ENCODE data around the gene TEAD4.

Gene TEAD4

DNA sequence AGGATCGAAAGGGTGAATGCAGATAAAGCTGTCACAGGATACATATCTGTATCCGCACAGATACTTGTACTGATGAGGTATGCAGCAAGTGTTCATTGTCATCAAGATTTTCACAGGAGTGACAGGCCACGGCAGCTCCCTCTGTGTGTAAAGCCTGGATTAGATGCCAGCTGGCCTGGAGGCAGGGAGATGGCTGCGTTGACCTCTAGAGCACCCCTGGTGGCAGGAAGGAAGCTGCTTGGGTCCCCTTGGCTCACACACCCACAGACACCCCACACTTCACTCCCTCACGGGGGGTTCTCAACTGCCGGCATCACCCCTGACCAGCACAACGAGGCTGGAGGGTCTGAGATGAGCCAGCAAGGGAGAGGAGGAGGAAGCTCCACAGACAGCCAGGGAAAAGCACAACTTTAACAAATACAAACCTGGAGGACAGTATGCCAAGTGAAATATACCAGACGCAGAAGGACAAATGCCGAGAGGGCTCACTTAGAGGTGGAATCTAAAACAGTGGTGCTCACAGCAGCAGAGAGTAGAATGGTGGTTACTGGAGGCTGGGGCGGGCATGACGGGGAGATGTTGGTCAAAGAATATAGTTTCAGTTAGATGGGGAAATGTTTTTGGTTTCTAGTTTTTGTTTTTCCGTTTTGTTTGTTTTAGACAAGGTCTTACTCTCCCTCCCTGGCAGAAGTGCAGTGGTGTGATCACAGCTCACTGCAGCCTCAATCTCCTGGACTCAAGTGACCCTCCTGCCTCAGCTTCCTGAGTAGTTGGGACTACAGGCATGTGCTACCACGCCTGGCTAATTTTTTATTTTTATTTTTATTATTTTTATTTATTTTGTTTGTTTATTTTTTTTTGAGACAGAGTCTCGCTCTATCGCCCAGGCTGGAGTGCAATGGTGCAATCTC, 45.7 kb downstream of the TEAD4 start:
- no peak for DNase-seq (ENCODE audit: low read depth)
- TF ChIP-seq, protein P1, sequence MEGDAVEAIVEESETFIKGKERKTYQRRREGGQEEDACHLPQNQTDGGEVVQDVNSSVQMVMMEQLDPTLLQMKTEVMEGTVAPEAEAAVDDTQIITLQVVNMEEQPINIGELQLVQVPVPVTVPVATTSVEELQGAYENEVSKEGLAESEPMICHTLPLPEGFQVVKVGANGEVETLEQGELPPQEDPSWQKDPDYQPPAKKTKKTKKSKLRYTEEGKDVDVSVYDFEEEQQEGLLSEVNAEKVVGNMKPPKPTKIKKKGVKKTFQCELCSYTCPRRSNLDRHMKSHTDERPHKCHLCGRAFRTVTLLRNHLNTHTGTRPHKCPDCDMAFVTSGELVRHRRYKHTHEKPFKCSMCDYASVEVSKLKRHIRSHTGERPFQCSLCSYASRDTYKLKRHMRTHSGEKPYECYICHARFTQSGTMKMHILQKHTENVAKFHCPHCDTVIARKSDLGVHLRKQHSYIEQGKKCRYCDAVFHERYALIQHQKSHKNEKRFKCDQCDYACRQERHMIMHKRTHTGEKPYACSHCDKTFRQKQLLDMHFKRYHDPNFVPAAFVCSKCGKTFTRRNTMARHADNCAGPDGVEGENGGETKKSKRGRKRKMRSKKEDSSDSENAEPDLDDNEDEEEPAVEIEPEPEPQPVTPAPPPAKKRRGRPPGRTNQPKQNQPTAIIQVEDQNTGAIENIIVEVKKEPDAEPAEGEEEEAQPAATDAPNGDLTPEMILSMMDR (conservative IDR thresholded peaks at IDR 0.05; ENCODE audit: low read depth, low read length) = peak; percentile 42

DNA sequence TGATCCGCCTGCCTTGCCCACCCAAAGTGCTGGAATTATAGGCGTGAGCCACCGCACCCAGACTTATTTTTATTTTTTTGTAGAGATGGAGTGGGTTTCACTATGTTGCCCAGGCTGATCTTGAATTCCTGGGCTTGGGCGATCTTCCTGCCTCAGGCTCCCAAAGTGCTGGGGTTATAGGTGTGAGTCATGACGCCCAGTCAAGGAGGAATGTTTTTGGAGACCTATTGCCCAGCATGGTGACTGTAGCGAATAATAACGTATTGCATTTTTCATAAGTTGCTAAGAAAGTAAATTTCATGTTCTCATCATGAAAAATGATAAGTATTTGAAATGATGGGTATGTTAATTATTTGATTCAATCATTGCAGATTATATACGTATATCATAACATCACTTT, 46.5 kb downstream of the TEAD4 start:
- no peak for DNase-seq (ENCODE audit: low read depth)
- no peak overlapping the region for H3K4me3 ChIP-seq (ENCODE audit: low read length)
- TF ChIP-seq, protein P1 (conservative IDR thresholded peaks at IDR 0.05; ENCODE audit: low read depth, low read length) = no peak

More for the DNA sequence above, 45.7 kb downstream of the TEAD4 start:
- H3K4me3 ChIP-seq (ENCODE audit: low read length) = no peak overlapping the region

DNA sequence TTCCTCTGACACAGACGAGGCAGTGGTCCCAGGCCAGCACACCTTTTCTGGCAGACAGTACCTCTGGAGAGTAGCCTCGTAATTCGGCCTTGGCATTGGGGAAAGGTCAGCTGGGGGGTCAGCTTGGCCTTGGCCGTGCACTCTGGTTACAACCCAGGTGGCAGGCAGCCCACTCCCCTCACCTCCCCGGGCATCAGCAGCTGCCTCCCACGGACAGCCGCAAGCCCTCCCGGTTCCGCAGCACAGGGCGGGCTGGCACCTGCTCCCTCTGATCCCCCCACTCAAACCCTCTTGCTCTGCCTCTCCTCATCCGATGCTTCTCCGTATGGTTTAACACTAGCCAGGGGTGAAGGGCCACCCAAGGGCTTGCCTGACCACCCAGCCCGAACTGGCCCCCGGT, 50.6 kb downstream of the TEAD4 start:
- DNase-seq (ENCODE audit: low read depth) = no peak
- TF ChIP-seq, protein P1 (conservative IDR thresholded peaks at IDR 0.05; ENCODE audit: low read depth, low read length) = no peak
- no peak overlapping the region for H3K4me3 ChIP-seq (ENCODE audit: low read length)

DNA sequence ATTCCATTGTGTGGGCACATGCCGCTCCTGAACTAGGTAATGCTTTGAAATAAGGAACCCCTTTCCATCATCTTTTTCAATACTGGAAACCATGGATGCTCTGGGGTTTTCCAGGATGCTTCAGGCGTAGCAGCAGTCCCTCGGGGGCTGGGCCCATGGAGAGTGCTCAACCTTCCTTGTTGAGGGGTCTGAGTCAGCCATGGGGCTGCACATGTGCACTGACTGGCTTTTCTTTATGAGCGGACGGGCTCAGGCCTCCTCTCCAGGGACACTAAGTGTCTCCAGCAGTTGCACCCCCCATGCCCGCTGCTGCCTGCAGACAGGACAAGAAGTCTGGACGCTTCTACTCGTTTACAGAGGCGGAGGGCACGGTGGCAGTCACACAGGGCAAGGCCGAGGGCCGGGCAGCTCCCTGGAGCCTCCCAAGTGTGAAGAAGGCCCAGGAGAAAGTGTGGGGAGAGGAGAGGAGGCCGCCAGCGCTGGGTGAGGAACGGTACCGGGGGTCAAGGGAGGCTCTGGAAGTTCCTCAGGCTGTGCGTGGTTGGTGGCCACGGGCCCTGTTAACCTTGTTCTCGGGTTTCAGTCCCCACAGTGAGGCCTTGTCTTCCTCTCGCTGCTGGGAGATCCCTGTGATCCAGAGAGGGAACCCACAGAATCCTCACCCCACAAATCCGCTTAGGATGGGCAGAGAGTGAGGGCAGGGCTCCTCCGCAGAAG, 51.2 kb downstream of the TEAD4 start:
- no peak for DNase-seq (ENCODE audit: low read depth)
- TF ChIP-seq, protein P1 (conservative IDR thresholded peaks at IDR 0.05; ENCODE audit: low read depth, low read length) = no peak
- no peak overlapping the region for H3K4me3 ChIP-seq (ENCODE audit: low read length)

DNA sequence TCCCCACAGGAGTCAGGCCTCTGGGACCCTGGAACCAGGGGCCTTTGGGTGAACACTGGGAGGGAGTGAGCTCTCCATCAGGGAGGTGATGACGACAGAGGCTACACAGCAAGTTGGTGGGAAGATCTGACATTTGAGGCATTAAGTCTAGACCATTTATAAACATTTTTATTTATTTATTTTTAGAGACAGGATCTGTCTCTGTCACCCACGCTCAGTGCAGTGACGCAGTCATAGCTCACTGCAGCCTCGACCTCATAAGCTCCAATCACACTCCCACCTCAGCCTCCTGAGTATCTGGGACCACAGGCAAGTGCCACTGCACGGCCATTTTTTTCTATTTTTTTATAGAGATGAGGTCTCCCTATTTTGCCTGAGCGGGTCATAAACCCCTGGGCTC, 53.6 kb downstream of the TEAD4 start:
- no peak for DNase-seq (ENCODE audit: low read depth)
- H3K4me3 ChIP-seq (ENCODE audit: low read length) = no peak overlapping the region
- TF ChIP-seq, protein P1 (conservative IDR thresholded peaks at IDR 0.05; ENCODE audit: low read depth, low read length) = no peak

DNA sequence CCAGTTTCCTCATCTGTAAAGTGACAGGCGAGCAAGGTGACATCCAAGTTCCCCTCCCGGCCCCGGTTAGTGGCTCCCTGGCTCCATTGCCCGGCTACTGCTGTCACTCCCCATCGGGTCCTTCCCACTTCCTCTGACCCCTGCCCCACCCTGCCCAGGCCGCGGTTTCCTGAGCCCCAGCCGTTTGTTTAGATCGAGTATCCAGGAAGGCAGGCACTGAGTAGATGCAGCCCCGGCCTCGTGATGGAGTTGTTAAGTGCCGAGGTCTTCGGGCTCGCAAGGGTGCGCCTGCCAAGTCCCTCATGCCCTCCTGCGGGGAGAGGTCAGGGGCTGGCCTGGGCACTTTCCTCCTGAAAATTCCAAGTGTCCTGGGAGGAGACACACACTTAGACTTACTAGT, 55.4 kb downstream of the TEAD4 start:
- DNase-seq (ENCODE audit: low read depth) = no peak
- TF ChIP-seq, protein P1 (conservative IDR thresholded peaks at IDR 0.05; ENCODE audit: low read depth, low read length) = no peak

More for the DNA sequence above, 55.4 kb downstream of the TEAD4 start:
- H3K4me3 ChIP-seq (ENCODE audit: low read length) = no peak overlapping the region
